GM19324 (cell line): ENCODE results near the gene TFDP2.

Experiments
- ATAC-seq: cut with Tn5 transposase; IDR thresholded peaks from one replicate; pipeline ENCODE4 v1.9.1; 2021; ENCODE audit warnings: mild to moderate bottlenecking, moderate library complexity; ENCODE audit not compliant: unreplicated experiment, low FRiP score

TFDP2 gene

GRCh38 chr3:141894524-141895176, 254.7 kb downstream of the TFDP2 start:
- no peak for ATAC-seq
